ENCODE results near the gene ZNF507.

Gene ZNF507

DNA sequence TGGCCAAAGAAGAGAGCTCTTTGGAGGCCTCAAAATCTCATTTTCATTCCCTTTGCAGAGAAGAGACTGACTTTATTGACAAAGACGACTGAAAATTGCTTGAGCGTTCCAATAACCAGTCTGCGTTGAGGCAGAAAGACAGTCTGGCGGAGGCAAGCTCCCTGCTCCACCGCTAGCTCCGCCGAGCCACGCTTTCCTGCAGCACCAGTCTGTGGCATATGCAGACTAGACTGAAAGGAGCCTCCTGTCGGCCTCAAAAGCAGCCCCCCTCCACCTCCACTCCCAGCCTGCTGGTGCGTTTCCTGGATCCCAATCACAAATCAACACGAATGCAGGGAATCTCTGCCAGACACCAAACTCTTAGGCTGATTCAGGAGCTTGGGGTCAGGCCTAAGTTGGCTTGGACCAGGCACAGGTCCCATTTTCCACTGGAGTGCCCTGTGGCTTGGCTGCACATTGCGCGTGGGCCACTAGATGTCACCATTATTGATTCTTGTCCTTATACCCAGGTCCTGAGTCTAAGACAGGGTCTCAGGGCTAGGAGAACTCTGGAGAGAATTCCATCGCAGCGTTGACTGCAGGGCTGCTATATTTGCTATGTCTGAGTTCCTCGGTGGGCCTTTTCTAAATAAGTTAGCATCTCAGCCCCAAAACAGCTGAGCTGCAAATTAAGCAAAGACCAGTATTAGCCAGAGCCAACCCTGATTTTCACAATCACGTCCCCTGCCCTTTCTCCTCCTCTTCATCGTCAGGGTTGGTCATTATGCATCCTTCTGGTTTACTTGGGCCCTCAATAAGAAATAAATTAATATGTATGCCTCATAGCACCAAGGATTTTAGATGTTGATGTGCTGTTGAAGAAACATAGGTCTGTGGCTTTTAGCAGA, 5.2 kb upstream of the ZNF507 start:
- DNase-seq (ENCODE audit: low read depth), result peak; percentile 38

DNA sequence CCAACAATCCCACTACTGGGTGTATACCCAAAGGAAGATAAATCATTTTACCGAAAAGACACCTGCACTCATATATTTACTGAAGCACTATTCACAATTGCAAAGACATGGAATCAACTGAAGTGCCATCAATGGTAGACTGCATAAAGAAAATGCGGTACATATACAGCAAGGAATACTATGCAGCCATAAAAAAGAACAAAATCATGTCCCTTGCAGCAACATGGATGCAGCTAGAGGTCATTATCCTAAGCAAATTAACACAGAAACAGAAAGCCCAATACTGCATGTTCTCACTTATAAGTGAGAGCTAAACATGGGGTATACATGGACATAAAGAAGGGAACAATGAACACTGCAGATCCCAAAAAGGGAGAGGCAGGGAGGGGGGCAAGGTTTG, 2.7 kb upstream of the ZNF507 start:
- no peak for DNase-seq (ENCODE audit: low read depth)

DNA sequence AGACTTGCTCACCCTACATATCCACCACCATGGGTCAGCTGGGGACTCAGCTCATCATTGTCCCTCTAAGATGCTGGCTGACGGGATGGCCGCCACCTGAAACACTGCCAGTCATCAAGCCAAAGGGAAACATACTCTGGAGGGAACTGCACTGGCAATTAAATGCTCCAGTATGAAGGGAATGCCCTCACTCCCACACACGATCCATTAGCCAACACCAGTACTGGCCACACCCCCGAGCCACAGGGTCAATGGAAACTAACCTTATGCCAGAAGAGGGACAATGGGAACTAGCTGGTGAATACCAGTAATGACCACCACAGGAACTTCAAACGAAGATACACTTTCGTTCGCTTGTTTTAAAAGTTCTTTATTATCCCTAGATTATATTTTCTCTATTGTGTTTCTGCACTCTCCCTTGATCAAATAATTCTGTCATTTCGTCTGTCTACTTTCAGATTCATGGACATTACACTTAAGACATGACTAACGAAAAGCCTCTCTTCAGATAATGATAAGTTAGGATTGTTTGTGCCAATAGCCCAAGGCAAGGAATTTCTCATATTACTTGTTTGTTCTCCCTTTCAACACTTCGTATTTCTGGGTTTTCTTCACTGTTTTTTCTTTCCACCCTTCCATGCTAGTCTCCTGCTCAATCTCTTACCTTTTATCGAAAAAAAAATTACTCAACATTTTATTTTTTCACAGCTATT, 1.7 kb upstream of the ZNF507 start:
- no peak for DNase-seq (ENCODE audit: low read depth)

- no peak for DNase-seq (ENCODE audit: low read depth)
Observed at GRCh38 chr19:32346901-32347300, 1.5 kb downstream of the ZNF507 start.

DNA sequence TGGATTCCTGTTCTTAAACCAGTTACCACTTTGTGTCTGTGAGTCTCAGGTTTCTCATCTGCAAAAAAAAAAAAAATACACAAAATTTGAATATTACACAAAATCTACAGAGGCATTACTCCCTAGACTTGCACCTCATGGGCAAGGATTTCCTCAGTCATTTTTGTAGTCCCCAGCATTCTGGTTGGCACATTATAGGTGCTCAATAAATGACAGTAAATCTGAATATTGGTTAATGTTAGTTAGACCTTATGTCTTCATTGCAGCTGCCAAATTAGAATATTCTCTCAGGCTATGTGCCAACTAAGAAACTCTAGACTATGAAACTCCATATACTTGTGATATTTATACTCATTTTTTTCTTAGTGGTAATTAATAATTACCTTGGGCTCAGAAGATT, 2.2 kb downstream of the ZNF507 start:
- DNase-seq (ENCODE audit: low read depth), result no peak

- DNase-seq (ENCODE audit: low read depth), result no peak
Observed at GRCh38 chr19:32349051-32349450, 3.6 kb downstream of the ZNF507 start.

DNA sequence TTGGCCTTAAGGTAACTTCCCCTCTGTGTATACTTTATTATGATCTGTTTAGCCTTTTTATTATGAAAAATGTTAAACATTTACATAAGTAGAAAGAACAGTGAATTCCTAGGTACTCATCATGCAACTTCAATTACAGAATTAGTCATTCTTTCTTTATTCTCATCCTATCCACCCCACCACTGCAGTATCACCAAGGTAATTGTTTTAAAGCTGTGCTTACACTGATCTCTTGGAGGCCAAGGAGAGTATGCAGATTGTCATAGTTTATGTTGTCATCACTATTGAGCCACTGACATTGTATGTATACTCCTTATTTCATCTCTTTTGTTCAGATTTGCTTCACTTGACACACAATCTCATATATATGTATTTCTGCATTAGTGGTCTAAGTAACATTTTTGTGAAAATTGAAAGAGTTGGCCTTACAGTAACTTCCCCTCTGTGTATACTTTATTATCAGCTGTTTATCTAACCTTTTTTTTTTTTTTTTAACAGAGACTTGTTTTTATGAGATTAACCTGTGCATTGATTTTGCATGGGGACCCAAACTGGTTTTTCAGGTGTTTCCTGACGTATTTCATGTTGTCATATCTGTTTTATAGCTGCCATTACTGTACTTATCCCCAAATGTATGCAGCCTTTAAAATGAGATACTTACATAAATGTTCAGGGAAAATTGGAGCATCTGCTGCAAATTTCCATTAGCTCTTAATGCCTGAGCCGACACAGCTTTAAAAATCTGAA, 4.5 kb downstream of the ZNF507 start:
- no peak for DNase-seq (ENCODE audit: low read depth)

- no peak for DNase-seq (ENCODE audit: low read depth)
Observed at GRCh38 chr19:32350471-32350865, 5.1 kb downstream of the ZNF507 start.

DNA sequence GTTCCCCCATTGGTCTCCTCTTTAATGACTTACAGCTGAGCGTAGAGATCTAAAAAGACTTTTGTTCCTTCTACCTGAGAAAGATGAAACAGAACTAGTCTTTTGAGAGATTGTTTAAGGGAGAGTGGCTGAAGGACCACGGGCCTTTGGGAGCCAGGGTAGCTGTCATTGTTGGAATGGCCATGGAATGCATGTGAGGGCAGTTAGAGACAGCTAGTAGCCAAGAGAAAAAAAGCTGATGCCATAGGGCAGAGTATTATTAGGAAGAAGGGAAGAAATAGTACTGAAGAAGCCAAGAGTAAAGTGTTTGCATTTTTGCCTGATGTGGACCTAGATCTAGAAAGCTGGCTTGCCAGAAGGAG, 5.6 kb downstream of the ZNF507 start:
- no peak for DNase-seq (ENCODE audit: low read depth)

GRCh38 chr19:32352241-32352630, 6.8 kb downstream of the ZNF507 start:
- DNase-seq (ENCODE audit: low read depth), result peak; percentile 38

- no peak for DNase-seq (ENCODE audit: low read depth)
Observed at GRCh38 chr19:32354345-32354744, 8.9 kb downstream of the ZNF507 start.

GRCh38 chr19:32355309-32355708, 9.9 kb downstream of the ZNF507 start:
- DNase-seq (ENCODE audit: low read depth), result no peak

DNA sequence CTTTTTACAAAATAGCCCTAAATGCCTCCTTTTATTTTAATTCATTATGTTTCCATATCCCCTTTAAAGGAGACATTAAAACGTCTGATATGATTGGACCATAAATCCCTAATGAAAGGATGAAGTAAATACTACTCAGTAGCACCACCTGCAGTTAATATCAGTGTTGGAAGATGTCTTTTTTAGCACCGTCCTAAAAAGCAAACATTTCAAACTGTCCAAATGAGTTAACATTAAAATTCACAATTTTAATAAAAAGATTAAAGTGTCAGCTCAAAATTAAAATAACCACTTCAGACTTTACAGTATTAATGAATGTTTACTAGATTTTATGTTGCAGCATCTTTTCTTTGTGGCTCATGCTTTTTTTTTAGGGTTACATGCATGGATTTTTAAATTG, 12.3 kb downstream of the ZNF507 start:
- no peak for DNase-seq (ENCODE audit: low read depth)

GRCh38 chr19:32358321-32358720, 12.9 kb downstream of the ZNF507 start:
- no peak for DNase-seq (ENCODE audit: low read depth)

DNA sequence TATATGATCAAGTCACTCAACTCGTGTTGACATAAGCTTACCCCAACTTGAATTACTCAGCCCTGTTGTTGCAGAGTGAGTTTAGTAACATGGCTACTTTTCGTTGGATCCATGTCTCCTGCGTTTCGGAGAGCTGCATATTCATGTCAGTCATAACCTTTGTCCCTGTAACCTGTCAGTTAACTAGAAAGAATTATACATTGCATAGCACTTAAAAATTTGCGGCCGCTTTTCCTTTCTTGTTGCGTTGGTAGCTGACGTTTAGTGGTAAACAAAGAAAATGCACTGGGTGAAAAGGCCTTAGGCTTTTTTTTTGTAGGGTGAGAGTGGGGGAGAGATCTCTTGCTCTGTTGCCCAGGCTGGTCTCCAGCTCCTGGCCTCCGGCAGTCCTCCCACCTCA, 14.2 kb downstream of the ZNF507 start:
- DNase-seq (ENCODE audit: low read depth), result no peak

GRCh38 chr19:32361574-32362317, 16.3 kb downstream of the ZNF507 start:
- no peak for DNase-seq (ENCODE audit: low read depth)

DNA sequence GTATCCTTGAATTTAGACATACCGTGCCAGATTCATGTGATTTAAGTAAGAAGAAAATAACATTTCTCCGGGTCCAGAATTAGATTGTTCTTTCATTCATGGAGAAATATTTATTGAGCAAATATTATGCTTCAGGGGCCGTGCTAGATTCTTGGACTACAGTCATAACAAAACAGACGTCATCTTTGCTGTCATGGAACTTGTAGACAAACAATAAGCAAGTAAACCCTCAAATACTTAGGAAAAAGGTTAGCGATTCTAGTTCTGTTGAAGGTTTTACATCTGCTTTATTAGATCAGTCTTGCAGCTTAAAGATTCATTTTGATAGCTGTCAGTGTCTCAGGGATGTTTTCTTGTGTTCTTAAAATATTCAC, 16.9 kb downstream of the ZNF507 start:
- no peak for DNase-seq (ENCODE audit: low read depth)

DNA sequence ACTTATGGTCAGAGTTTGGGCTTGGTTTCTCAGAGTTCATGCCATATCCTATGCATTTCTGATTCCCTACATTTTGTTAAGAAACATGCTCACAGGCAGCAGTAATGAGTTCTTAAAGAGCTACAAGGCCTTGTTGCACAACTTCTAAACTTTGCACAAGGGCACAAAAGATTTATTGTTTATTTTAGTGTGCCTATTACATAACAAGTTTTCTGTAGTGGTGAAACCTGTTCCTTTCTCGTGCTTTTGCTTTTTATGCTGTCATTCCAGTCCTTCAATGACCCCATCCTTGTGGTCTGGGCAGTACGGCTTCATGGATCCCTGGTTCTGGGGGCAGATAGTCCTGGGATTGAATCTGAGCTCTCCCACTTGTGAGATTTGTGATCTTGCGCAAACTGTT, 17.8 kb downstream of the ZNF507 start:
- DNase-seq (ENCODE audit: low read depth), result peak; percentile 74

- DNase-seq (ENCODE audit: low read depth), result no peak
Observed at GRCh38 chr19:32363632-32364031, 18.2 kb downstream of the ZNF507 start.

DNA sequence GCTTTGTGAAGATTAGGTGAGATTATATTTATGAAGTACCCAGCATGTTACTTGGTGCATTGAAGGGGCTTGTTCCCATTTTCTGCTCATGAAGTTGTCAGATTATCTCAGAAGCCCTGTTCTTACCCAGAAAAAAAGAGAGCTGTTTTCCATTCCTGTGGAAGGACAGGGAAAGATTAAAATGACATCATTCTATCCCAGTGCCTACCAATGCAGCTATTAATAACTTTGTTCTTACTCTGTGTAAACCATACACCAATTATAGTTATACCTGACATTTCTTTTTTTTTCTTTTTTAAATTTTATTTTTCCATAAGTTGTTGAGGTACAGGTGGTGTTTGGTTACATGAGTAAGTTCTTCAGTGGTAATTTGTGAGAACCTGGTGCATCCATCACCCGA, 18.6 kb downstream of the ZNF507 start:
- DNase-seq (ENCODE audit: low read depth), result no peak

GRCh38 chr19:32367063-32367462, 21.7 kb downstream of the ZNF507 start:
- DNase-seq (ENCODE audit: low read depth), result no peak

GRCh38 chr19:32367948-32368536, 22.6 kb downstream of the ZNF507 start:
- DNase-seq (ENCODE audit: low read depth), result no peak

All from iris pigment epithelial cell (primary cell).